ENCODE results near the gene SND1.

DNA sequence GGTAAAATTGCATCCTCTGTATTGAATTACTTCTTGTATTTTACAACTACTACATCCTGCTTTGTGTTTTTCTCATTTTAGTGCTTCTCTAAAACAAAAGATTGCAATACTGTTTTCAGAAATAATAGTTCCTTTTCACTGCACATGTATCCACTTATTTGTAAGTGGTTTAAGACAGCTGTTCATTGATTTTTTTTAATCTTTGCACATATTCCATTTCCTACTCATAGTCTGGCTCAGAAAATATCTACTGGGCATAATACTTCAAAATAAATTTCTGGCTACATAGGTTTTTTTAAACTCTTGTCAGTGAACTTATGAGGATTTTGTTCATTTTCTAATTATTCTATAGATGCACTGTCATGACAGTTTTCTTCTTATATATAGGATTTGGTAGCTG lies 54.8 kb downstream of the SND1 start:
- TF ChIP-seq, protein P1, sequence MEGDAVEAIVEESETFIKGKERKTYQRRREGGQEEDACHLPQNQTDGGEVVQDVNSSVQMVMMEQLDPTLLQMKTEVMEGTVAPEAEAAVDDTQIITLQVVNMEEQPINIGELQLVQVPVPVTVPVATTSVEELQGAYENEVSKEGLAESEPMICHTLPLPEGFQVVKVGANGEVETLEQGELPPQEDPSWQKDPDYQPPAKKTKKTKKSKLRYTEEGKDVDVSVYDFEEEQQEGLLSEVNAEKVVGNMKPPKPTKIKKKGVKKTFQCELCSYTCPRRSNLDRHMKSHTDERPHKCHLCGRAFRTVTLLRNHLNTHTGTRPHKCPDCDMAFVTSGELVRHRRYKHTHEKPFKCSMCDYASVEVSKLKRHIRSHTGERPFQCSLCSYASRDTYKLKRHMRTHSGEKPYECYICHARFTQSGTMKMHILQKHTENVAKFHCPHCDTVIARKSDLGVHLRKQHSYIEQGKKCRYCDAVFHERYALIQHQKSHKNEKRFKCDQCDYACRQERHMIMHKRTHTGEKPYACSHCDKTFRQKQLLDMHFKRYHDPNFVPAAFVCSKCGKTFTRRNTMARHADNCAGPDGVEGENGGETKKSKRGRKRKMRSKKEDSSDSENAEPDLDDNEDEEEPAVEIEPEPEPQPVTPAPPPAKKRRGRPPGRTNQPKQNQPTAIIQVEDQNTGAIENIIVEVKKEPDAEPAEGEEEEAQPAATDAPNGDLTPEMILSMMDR (conservative IDR thresholded peaks at IDR 0.05; ENCODE audit: low read depth, low read length): no peak
- TF ChIP-seq EZH2 (IDR thresholded peaks at IDR 0.05; ENCODE audit: low read length, unreplicated experiment) (no peak), EZH2phosphoT487 (IDR thresholded peaks at IDR 0.05; ENCODE audit: borderline replicate concordance, low read length) (no peak)

Data from PC-3 (cell line).